ENCODE measurements around the gene HIBADH.

DNA sequence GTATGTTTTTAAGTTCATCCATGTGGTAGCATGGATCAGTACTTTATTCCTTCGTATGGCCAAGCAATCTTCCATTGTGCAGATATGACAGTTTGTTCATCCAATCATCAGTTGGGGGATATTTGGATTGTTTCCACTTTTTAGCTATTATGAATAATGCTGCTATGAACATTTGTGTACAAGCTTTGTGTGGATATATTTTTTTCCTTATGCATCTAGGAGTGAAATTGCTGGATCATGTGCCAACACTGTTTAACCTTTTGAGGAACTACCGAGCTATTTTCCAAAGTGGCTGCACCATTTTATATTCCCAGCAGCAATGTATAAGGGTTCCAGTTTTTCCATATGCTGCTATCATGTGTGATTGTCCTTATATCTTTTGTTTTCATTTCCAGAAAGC is 140.1 kb downstream of the HIBADH start:
- TF ChIP-seq, protein P1, sequence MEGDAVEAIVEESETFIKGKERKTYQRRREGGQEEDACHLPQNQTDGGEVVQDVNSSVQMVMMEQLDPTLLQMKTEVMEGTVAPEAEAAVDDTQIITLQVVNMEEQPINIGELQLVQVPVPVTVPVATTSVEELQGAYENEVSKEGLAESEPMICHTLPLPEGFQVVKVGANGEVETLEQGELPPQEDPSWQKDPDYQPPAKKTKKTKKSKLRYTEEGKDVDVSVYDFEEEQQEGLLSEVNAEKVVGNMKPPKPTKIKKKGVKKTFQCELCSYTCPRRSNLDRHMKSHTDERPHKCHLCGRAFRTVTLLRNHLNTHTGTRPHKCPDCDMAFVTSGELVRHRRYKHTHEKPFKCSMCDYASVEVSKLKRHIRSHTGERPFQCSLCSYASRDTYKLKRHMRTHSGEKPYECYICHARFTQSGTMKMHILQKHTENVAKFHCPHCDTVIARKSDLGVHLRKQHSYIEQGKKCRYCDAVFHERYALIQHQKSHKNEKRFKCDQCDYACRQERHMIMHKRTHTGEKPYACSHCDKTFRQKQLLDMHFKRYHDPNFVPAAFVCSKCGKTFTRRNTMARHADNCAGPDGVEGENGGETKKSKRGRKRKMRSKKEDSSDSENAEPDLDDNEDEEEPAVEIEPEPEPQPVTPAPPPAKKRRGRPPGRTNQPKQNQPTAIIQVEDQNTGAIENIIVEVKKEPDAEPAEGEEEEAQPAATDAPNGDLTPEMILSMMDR (optimal IDR thresholded peaks at IDR 0.05 in 1 of 3, IDR thresholded peaks at IDR 0.05 in 1 of 3, conservative IDR thresholded peaks at IDR 0.05 in 1 of 3; ENCODE audit: extremely low read depth in 1 of 3, insufficient read depth in 2 of 3, low read length in 3 of 3), result no peak
- TF ChIP-seq EZH2 (IDR thresholded peaks at IDR 0.05; ENCODE audit: low read length), result no peak
